Endothelial cell (in vitro differentiated cells): Measurements from ENCODE around the gene C20orf144. TPM values are rescaled to one million over a fixed set of nuclear protein-coding genes. Genes with fewer than 3 reads are reported as not detected.

Experiments
- DNase-seq: peaks from one replicate; pipeline ENCODE4 v3.0.0; 2021; ENCODE audit warnings: low spot score
- H3K27ac Mint-ChIP-seq: one replicate; pipeline ENCODE4 v1.8.0; 2021; ENCODE audit warnings: mixed read lengths, inconsistent platforms; ENCODE audit not compliant: unreplicated experiment
- H3K27me3 Mint-ChIP-seq: one replicate; pipeline ENCODE4 v1.8.0; 2021; ENCODE audit warnings: mild to moderate bottlenecking, moderate library complexity, mixed read lengths, inconsistent platforms; ENCODE audit not compliant: unreplicated experiment
- H3K36me3 Mint-ChIP-seq: one replicate; pipeline ENCODE4 v1.8.0; 2021; ENCODE audit warnings: mild to moderate bottlenecking, low read depth, mixed read lengths, inconsistent platforms; ENCODE audit not compliant: unreplicated experiment
- H3K4me1 Mint-ChIP-seq: one replicate; pipeline ENCODE4 v1.8.0; 2021; ENCODE audit warnings: mild to moderate bottlenecking, mixed read lengths, inconsistent platforms; ENCODE audit not compliant: unreplicated experiment
- H3K4me3 Mint-ChIP-seq: one replicate; pipeline ENCODE4 v1.8.0; 2021; ENCODE audit warnings: mild to moderate bottlenecking, mixed read lengths, inconsistent platforms; ENCODE audit not compliant: unreplicated experiment
- H3K9me3 Mint-ChIP-seq: one replicate; pipeline ENCODE4 v1.8.0; 2021; ENCODE audit warnings: mixed read lengths, inconsistent platforms; ENCODE audit not compliant: unreplicated experiment
- total RNA-seq: library from RNA; stranded (reverse); fragmentation: NEBNext Ultra II Directional; extraction: Animal tissue kit (Norgen Biotek cat#: 25700); gene quantifications from one replicate; pipeline ENCODE4 v1.2.1, GENCODE V29; 2021; ENCODE audit not compliant: unreplicated experiment
- TF ChIP-seq, protein P1 (sequence below): fragments of 200-600 bp; sonication (generic); IDR thresholded peaks from one replicate; pipeline ENCODE4 v1.5.0; 2021; ENCODE audit warnings: antibody characterized with exemption; ENCODE audit not compliant: unreplicated experiment

The C20orf144 gene
- total RNA-seq, 1 donor from 2014 or later, result not detected

DNA sequence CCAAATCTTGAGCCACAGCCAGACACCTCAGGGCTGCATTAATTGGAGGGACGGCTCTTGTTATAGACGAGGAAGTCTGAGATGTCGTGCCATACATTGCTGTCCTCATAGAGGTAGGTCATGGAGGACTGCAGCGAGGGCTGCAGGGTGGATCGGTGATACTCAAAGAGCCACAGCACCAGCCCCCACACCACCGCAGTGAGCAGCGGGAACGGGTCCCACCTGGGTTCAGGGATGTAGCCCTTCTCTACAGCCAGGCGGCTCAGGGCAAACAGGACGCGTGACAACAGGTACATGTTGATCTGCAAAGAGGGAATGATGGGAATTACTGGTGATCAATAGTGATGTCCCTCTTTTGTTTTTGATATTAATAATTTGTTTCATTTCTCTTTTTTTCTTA lies 45.5 kb downstream of the C20orf144 start:
- Mint-ChIP-seq H3K9me3 (no peaks in the 10 kb centered on the region), H3K4me3 (no peak overlapping the region), H3K27me3 (peaks cover 2% of the 10 kb centered on the region), H3K27ac (no peak overlapping the region), H3K36me3 (peaks cover 10% of the 10 kb centered on the region), H3K4me1 (no peaks in the 10 kb centered on the region)
- no peak for DNase-seq
- TF ChIP-seq, protein P1, sequence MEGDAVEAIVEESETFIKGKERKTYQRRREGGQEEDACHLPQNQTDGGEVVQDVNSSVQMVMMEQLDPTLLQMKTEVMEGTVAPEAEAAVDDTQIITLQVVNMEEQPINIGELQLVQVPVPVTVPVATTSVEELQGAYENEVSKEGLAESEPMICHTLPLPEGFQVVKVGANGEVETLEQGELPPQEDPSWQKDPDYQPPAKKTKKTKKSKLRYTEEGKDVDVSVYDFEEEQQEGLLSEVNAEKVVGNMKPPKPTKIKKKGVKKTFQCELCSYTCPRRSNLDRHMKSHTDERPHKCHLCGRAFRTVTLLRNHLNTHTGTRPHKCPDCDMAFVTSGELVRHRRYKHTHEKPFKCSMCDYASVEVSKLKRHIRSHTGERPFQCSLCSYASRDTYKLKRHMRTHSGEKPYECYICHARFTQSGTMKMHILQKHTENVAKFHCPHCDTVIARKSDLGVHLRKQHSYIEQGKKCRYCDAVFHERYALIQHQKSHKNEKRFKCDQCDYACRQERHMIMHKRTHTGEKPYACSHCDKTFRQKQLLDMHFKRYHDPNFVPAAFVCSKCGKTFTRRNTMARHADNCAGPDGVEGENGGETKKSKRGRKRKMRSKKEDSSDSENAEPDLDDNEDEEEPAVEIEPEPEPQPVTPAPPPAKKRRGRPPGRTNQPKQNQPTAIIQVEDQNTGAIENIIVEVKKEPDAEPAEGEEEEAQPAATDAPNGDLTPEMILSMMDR, result no peak

DNA sequence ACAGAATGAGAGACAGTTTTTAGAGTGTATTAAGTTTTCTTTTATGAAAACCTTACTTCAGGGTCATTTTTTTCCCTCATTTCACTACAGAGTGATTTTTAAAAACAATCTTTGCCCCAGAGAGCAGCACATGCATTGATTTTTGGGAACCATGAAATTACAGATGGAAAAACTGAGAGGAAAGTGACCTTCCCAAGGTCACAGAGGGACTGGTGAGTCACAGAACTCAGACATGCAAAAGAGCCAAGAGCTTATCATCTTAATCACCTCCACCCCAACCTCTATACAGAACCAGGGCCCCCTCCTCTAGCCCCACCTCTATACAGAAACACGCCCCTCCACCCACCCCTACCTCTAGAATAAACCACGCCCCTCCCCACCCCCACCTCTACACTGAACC lies 47.3 kb downstream of the C20orf144 start:
- H3K36me3 Mint-ChIP-seq, result peaks cover 5% of the 10 kb centered on the region
- no peaks in the 10 kb centered on the region for H3K9me3 Mint-ChIP-seq
- H3K27me3 Mint-ChIP-seq, result peaks cover 8% of the 10 kb centered on the region
- H3K4me3 Mint-ChIP-seq, result no peak overlapping the region
- TF ChIP-seq, protein P1, result no peak
- no peak for DNase-seq
- H3K27ac Mint-ChIP-seq, result no peak overlapping the region
- H3K4me1 Mint-ChIP-seq, result no peaks in the 10 kb centered on the region

DNA sequence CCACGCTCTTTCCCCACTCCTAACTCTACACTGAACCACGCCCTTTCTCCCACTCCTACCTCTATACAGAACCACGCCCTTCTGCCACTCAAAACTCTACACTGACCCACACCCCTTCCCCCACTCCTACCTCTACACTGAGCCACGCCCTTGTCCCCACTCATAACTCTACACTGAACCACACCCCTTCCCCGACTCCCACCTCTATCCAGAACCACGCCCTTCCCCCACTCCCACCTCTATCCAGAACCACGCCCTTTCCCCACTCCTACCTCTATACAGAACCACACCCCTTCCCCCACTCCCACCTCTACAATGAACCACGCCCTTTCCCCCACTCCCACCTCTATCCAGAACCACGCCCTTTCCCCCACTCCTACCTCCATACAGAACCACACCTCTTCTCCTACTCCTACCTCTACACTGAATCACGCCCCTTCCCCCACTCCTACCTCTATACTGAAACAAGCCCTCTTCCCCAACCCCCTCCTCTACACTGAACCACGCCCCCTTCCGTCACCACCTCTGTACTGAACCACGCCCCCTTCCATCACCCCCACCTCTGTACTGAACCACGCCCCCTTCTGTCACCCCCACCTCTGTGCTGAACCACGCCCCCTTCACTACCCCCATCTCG lies 47.9 kb downstream of the C20orf144 start:
- H3K27ac Mint-ChIP-seq, result no peak overlapping the region
- H3K36me3 Mint-ChIP-seq, result peaks cover 5% of the 10 kb centered on the region
- no peak overlapping the region for H3K4me3 Mint-ChIP-seq
- H3K4me1 Mint-ChIP-seq, result no peaks in the 10 kb centered on the region
- H3K9me3 Mint-ChIP-seq, result no peaks in the 10 kb centered on the region
- TF ChIP-seq, protein P1, result no peak
- no peak for DNase-seq
- H3K27me3 Mint-ChIP-seq, result peaks cover 8% of the 10 kb centered on the region

DNA sequence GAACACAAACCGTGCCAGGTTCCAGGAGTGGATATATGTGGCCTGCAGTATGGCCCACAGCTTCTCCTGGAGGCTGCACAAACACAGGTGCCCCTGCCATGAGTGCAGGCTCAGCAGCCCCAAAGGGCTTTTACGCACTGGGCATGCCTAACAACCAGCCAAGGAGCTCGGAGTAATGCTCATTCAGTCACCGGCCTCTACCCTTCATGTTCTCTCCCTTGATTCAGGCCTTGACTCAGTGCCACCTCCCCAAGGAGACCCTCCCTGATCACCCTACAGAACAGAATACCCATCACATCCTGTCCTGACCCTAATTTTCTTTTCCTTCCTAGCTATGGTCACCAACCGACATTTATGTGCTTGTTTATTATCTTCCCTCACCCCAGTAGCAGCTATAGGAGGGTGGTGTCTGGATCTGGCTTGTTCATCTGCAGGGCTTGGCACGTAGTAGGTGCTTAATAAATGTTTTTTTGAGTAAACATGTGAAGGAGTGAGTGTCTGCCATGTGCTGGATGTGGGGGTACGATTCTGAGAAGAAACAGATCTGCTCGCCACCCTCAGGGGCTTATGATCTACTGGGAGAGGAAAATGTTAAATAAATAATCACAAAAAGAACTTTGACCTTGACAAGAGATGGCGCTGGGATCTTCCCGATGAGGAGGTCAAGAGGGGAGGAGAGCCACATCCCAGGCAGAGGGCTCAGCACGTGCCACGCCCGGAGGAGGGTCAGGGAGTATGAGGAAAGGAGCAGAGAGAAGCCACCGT lies 48.7 kb downstream of the C20orf144 start:
- peaks cover 8% of the 10 kb centered on the region for H3K27me3 Mint-ChIP-seq
- no peak overlapping the region for H3K4me3 Mint-ChIP-seq
- TF ChIP-seq, protein P1, result no peak
- H3K9me3 Mint-ChIP-seq, result no peaks in the 10 kb centered on the region
- no peak overlapping the region for H3K27ac Mint-ChIP-seq
- DNase-seq, result no peak
- no peaks in the 10 kb centered on the region for H3K4me1 Mint-ChIP-seq
- peaks cover 5% of the 10 kb centered on the region for H3K36me3 Mint-ChIP-seq

DNA sequence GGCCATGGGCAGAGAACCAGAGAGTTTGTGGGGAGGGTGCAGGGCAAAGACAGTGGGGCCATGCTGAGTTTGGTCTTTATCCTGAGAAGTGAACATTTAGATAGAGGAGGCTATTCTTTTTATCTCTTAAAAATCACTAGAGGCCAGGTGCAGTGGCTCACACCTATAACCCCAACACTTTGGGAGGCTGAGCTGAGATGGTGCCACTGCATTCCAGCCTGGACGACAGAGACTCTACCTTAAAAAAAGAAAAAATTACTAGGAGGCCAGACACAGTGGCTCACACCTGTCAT lies 49.3 kb downstream of the C20orf144 start:
- DNase-seq, result no peak
- H3K4me1 Mint-ChIP-seq, result no peaks in the 10 kb centered on the region
- H3K27ac Mint-ChIP-seq, result no peak overlapping the region
- TF ChIP-seq, protein P1, result no peak
- no peaks in the 10 kb centered on the region for H3K9me3 Mint-ChIP-seq
- peaks cover 8% of the 10 kb centered on the region for H3K27me3 Mint-ChIP-seq
- H3K4me3 Mint-ChIP-seq, result no peak overlapping the region
- peaks cover 5% of the 10 kb centered on the region for H3K36me3 Mint-ChIP-seq
